Measurements from ENCODE around the gene CGREF1.

- TF ChIP-seq EZH2 (IDR thresholded peaks at IDR 0.05; ENCODE audit: borderline replicate concordance, insufficient read depth, low read depth, low read length, poor library complexity, severe bottlenecking) (no peak), CTCF (IDR thresholded peaks at IDR 0.05) (no peak)
Measured at GRCh38 chr2:27158468-27158867, 39.5 kb upstream of the CGREF1 start.
